A549 (cell line): ENCODE measurements around the gene CCNA1. TPM values are rescaled to one million over a fixed set of nuclear protein-coding genes. Genes with fewer than 3 reads are reported as not detected.

Source experiments
- ATAC-seq, 2 experiments: fragments of 200-7000 bp in 1 of 2; fragments of >200 bp in 1 of 2; cut with Nextera tagmentation in 1 of 2; cut with Tn5 transposase in 1 of 2; 3 replicates each; pipeline versions ENCODE4 v1.8.0 to v1.9.1; 2018 to 2020; ENCODE audit warnings: mild to moderate bottlenecking in 1 of 2, moderate library complexity in 1 of 2
- CTCF ChIA-PET: fragments of 300-600 bp; sonication (Branson Sonifier 250); formaldehyde crosslinking; extraction: SDS; loops from one replicate; lab custom pipeline; 2021; ENCODE audit warnings: antibody characterized with exemption, inconsistent platforms; lab: Yijun Ruan, JAX
- POLR2A ChIA-PET: fragments of 350-600 bp; formaldehyde crosslinking; extraction: SDS; loops from one replicate; lab custom pipeline; 2021; ENCODE audit warnings: antibody characterized with exemption, inconsistent platforms; lab: Yijun Ruan, JAX
- DNase-seq, 2 experiments: peaks; one replicate each; pipeline versions ENCODE4 v3.0.0 to v3.0.0-alpha.2; 2011 to 2016; ENCODE audit warnings: low read depth in 1 of 2, low spot score in 1 of 2
- FAIRE-seq: peaks from 2 replicates; lab custom pipeline; 2011; peaks lifted over from hg19 to GRCh38; lab: Jason Lieb, UNC
- H3K27ac ChIP-seq, 2 experiments: fragments of >200 bp; sonication (Bioruptor Twin); formaldehyde crosslinking; 3 replicates each; pipeline ENCODE4 v1.5.1; 2016 to 2017
- H3K4me1 ChIP-seq: fragments of >200 bp; sonication (Bioruptor Twin); formaldehyde crosslinking; 3 replicates; pipeline ENCODE4 v1.6.1; 2016
- H3K4me2 ChIP-seq: fragments of >200 bp; sonication (Bioruptor Twin); formaldehyde crosslinking; 3 replicates; pipeline ENCODE4 v1.6.1; 2016
- H3K4me3 ChIP-seq: fragments of >200 bp; sonication (Bioruptor Twin); formaldehyde crosslinking; 3 replicates; pipeline ENCODE4 v1.5.1; 2016
- H3K9me3 ChIP-seq: fragments of >200 bp; sonication (Bioruptor Twin); formaldehyde crosslinking; 3 replicates; pipeline ENCODE4 v1.6.1; 2016
- CEBPB ChIP-seq, 2 experiments: fragments of >200 bp in 1 of 2; sonication (Bioruptor Twin) in 1 of 2; formaldehyde crosslinking in 1 of 2; IDR thresholded peaks; 2 replicates each; pipeline ENCODE4 v1.6.1; 2012 to 2016
- CTCF ChIP-seq: fragments of >200 bp; sonication (Bioruptor Twin); formaldehyde crosslinking; IDR thresholded peaks from 3 replicates; pipeline ENCODE4 v1.5.1; 2016
- EHF ChIP-seq: fragments of 250-450 bp; sonication (Bioruptor Pico); IDR thresholded peaks from 2 replicates; pipeline ENCODE4 v1.5.0; 2020; ENCODE audit warnings: mild to moderate bottlenecking
- EHMT2 ChIP-seq: fragments of 200-600 bp; sonication (generic); IDR thresholded peaks from 2 replicates; pipeline ENCODE4 v1.6.1; 2016; ENCODE audit warnings: antibody characterized with exemption, low read depth, mild to moderate bottlenecking, moderate library complexity
- FOSB ChIP-seq: fragments of 250-450 bp; sonication (Bioruptor Pico); IDR thresholded peaks from 2 replicates; pipeline ENCODE4 v1.5.0; 2020; ENCODE audit warnings: mild to moderate bottlenecking, moderate library complexity
- HDAC2 ChIP-seq: fragments of 200-600 bp; sonication (generic); IDR thresholded peaks from 2 replicates; pipeline ENCODE4 v1.6.1; 2016
- MAFK ChIP-seq: fragments of 450-650 bp; IDR thresholded peaks from 2 replicates; pipeline ENCODE4 v1.6.1; 2014; ENCODE audit not compliant: partially characterized antibody
- MAZ ChIP-seq: fragments of 150-350 bp; IDR thresholded peaks from 2 replicates; pipeline ENCODE4 v1.6.1; 2014; ENCODE audit warnings: antibody characterized with exemption, low read depth, low read length, borderline replicate concordance
- NFE2L2 ChIP-seq: fragments of 150-350 bp; conservative IDR thresholded peaks from 2 replicates; pipeline ENCODE4 v1.6.1; 2014; ENCODE audit warnings: low read length
- PBX3 ChIP-seq: IDR thresholded peaks from 2 replicates; pipeline ENCODE4 v1.6.1; 2012
- RFX5 ChIP-seq: fragments of 450-650 bp; IDR thresholded peaks from 2 replicates; pipeline ENCODE4 v1.7.1; 2014; ENCODE audit warnings: antibody characterized with exemption, mild to moderate bottlenecking, moderate library complexity
- RNF2 ChIP-seq: fragments of 200-600 bp; sonication (generic); IDR thresholded peaks from 2 replicates; pipeline ENCODE4 v1.6.1; 2016; ENCODE audit warnings: low read depth, mild to moderate bottlenecking, antibody characterized with exemption, moderate library complexity, borderline replicate concordance
- SREBF2 ChIP-seq: fragments of 450-650 bp; IDR thresholded peaks from 2 replicates; pipeline ENCODE4 v1.6.1; 2014; ENCODE audit warnings: mild to moderate bottlenecking, moderate library complexity
- TFCP2L1 ChIP-seq: fragments of 250-450 bp; sonication (Bioruptor Pico); IDR thresholded peaks from 2 replicates; pipeline ENCODE4 v1.5.0; 2021; ENCODE audit warnings: mild to moderate bottlenecking
- TP53 ChIP-seq: fragments of 250-450 bp; sonication (Bioruptor Pico); IDR thresholded peaks from 2 replicates; pipeline ENCODE4 v1.5.0; 2021; ENCODE audit warnings: mild to moderate bottlenecking, moderate library complexity
- ZFP36 ChIP-seq: fragments of 450-650 bp; IDR thresholded peaks from 2 replicates; pipeline ENCODE4 v1.6.1; 2014; ENCODE audit warnings: borderline replicate concordance; ENCODE audit not compliant: partially characterized antibody
- ZNF302 ChIP-seq: fragments of 250-450 bp; sonication (Bioruptor Pico); IDR thresholded peaks from 2 replicates; pipeline ENCODE4 v1.9.0; 2021; ENCODE audit warnings: inconsistent platforms, mild to moderate bottlenecking, moderate library complexity
- ZSCAN20 ChIP-seq: fragments of 250-450 bp; sonication (Bioruptor Pico); IDR thresholded peaks from 2 replicates; pipeline ENCODE4 v1.8.0; 2022; ENCODE audit warnings: mild to moderate bottlenecking, moderate library complexity
- WGBS: methylation state at CpG from one replicate; pipeline ENCODE4 v1.1.6; 2017; ENCODE audit errors: missing lambda C conversion rate; 5-methylcytosine and 5-hydroxymethylcytosine counted together
- polyA plus RNA-seq, 4 experiments: library from polyadenylated mRNA; depleted of rRNA in 3 of 4; stranded (reverse); fragments of >200 nt; fragmentation: RNase III in 1 of 4; extraction: RNeasy Plus Mini Kit Qiagen cat#74134 plus additional on column Dnase treatment in 1 of 4; gene quantifications; 2 replicates in 3 of 4; 3 replicates in 1 of 4; pipeline ENCODE4 v1.2.3, GENCODE V29; 2011 to 2017
- TF ChIP-seq, protein P1 (sequence below): IDR thresholded peaks from 2 replicates; pipeline ENCODE4 v1.6.1; 2012; ENCODE audit warnings: low read depth, borderline replicate concordance

CCNA1 gene
- polyA plus RNA-seq, 2 of the 4 experiments (the other 2 are of a cell fraction) = 0.21 TPM; not detected in 1

DNA sequence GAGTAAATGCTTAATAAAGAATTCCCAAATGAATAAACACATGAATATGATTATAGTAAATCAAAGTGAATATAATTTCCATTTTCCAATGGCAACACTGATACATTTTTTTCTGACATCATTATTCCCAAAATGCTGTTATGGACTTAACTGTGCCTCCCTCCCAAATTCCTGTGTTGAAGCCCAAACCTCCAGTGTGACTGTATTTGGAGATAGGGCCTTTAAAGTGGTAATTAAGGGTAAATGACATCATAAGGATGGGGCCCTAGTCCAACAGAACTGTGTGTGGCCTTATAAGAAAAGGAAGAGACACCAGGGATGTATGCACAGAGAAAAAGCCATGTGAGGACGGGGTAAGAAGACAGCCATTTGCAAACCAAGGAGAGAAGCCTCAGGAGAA, 19.1 kb upstream of the CCNA1 start (continued):
- TF ChIP-seq PBX3 (no peak), HDAC2 (no peak), EHMT2 (no peak)
- TF ChIP-seq, protein P1, sequence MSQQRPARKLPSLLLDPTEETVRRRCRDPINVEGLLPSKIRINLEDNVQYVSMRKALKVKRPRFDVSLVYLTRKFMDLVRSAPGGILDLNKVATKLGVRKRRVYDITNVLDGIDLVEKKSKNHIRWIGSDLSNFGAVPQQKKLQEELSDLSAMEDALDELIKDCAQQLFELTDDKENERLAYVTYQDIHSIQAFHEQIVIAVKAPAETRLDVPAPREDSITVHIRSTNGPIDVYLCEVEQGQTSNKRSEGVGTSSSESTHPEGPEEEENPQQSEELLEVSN = no peak
- TF ChIP-seq, all 56 proteins: peak for 0

DNA sequence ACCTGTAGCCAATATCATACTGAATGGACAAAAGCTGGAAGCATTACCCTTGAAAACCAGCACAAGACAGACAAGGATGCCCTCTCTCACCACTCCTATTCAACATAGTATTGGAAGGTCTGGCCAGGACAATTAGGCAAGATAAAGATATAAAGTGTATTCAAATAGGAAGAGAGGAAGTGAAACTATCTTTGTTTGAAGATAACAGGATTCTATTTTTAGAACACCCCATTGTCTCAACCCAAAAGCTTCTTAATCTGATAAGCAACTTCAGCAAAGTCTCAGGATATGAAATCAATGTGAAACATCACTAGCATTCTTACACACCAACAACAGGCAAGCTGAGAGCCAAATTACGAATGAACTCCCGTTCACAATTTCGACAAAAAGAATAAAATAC, 17.8 kb upstream of the CCNA1 start:
- no peaks in the 10 kb centered on the region for H3K4me1 ChIP-seq
- TF ChIP-seq RFX5 (no peak), ZFP36 (no peak), ZSCAN20 (CRISPR knock-in tag) (no peak), SREBF2 (no peak), TP53 (CRISPR knock-in tag) (no peak), CEBPB (IDR thresholded peaks at IDR 0.05) (no peak), NFE2L2 (no peak), RNF2 (no peak), CTCF (no peak), MAFK (no peak), FOSB (no peak), TFCP2L1 (CRISPR knock-in tag) (no peak)
- TF ChIP-seq, protein P1 = no peak
- H3K4me2 ChIP-seq = no peak overlapping the region
- ATAC-seq (no peak), FAIRE-seq (no peak), DNase-seq (no peak)
- 38% methylated on average over 3 of the region's 3 CpGs for WGBS
- CTCF ChIA-PET = no interaction called here
- H3K9me3 ChIP-seq = no peaks in the 10 kb centered on the region
- no peak overlapping the region for H3K4me3 ChIP-seq
- no peak overlapping the region for H3K27ac ChIP-seq
- POLR2A ChIA-PET = no interaction called here

DNA sequence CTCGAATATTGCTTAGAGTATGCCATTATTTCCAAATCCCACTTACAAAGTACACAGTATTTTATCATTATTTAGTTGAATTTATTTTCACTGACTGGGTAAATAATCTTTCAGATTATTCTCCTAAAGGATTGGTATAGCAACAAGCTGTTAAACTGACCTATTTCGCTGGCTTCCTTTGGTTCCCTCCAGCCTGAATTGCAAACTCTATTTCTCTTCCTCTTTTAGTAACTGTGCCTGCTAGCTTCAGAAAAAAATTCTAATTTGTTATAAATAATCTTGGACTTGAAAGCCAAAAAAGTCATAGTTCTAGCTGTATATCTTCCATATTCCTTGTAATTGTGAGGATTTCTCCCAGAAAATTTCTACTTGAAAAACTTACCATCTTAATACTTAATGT, 15.0 kb upstream of the CCNA1 start:
- H3K27ac ChIP-seq = no peak overlapping the region
- ATAC-seq (no peak), FAIRE-seq (no peak), DNase-seq (no peak)
- H3K4me2 ChIP-seq = no peak overlapping the region
- ChIA-PET POLR2A (no interaction called here), CTCF (interaction anchor here (1.1 to 1.6 kb wide), 2 partner anchors 10 to 22 kb away, joined by 3 to 4 read pairs; no protein-coding TSS in a partner anchor)
- no peaks in the 10 kb centered on the region for H3K9me3 ChIP-seq
- 3% methylated on average over 2 of the region's 2 CpGs for WGBS
- no peak overlapping the region for H3K4me3 ChIP-seq
- no peak for TF ChIP-seq ZNF302 (CRISPR knock-in tag)
- TF ChIP-seq EHF (CRISPR knock-in tag) = no peak
- TF ChIP-seq TFCP2L1 (CRISPR knock-in tag) = no peak
- TF ChIP-seq MAZ = no peak
- TF ChIP-seq RNF2 = no peak
- no peak for TF ChIP-seq ZSCAN20 (CRISPR knock-in tag)
- H3K4me1 ChIP-seq = no peaks in the 10 kb centered on the region
